Measurements from ENCODE around the gene GLYAT.

GRCh38 chr11:58726737-58727414, 4.9 kb downstream of the GLYAT start:
- TF ChIP-seq, protein P1, sequence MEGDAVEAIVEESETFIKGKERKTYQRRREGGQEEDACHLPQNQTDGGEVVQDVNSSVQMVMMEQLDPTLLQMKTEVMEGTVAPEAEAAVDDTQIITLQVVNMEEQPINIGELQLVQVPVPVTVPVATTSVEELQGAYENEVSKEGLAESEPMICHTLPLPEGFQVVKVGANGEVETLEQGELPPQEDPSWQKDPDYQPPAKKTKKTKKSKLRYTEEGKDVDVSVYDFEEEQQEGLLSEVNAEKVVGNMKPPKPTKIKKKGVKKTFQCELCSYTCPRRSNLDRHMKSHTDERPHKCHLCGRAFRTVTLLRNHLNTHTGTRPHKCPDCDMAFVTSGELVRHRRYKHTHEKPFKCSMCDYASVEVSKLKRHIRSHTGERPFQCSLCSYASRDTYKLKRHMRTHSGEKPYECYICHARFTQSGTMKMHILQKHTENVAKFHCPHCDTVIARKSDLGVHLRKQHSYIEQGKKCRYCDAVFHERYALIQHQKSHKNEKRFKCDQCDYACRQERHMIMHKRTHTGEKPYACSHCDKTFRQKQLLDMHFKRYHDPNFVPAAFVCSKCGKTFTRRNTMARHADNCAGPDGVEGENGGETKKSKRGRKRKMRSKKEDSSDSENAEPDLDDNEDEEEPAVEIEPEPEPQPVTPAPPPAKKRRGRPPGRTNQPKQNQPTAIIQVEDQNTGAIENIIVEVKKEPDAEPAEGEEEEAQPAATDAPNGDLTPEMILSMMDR (conservative IDR thresholded peaks at IDR 0.05 in 1 of 2, IDR thresholded peaks at IDR 0.05 in 1 of 2; ENCODE audit: extremely low read depth in 1 of 2, insufficient read depth in 1 of 2, low read depth in 1 of 2, low read length in 2 of 2), result no peak
- TF ChIP-seq EZH2 (IDR thresholded peaks at IDR 0.05; ENCODE audit: borderline replicate concordance, low read length), result no peak
